Parathyroid adenoma (tissue), 2 donors: Measurements from ENCODE around the gene FUZ.

Experiments
- H2AFZ ChIP-seq: fragments of 300-600 bp; sonication (generic); one replicate; pipeline ENCODE4 v1.7.0; 2017; ENCODE audit warnings: antibody characterized with exemption, mild to moderate bottlenecking
- H3K27ac ChIP-seq: fragments of 300-600 bp; sonication (generic); one replicate; pipeline ENCODE4 v1.7.0; 2017
- H3K27me3 ChIP-seq: fragments of 300-600 bp; sonication (generic); one replicate; pipeline ENCODE4 v1.7.0; 2017; ENCODE audit warnings: low read length; ENCODE audit not compliant: control insufficient read depth, insufficient read depth
- H3K36me3 ChIP-seq: fragments of 300-600 bp; sonication (generic); one replicate; pipeline ENCODE4 v1.7.0; 2017; ENCODE audit warnings: low read length; ENCODE audit not compliant: control insufficient read depth, insufficient read depth
- H3K4me1 ChIP-seq: fragments of 300-600 bp; sonication (generic); one replicate; pipeline ENCODE4 v1.7.0; 2017; ENCODE audit warnings: control low read depth
- H3K4me2 ChIP-seq: fragments of 300-600 bp; sonication (generic); one replicate; pipeline ENCODE4 v1.7.0; 2017; ENCODE audit warnings: low read length
- H3K4me3 ChIP-seq: fragments of 300-600 bp; sonication (generic); one replicate; pipeline ENCODE4 v1.7.0; 2017; ENCODE audit warnings: low read depth, low read length
- H3K79me2 ChIP-seq: fragments of 300-600 bp; sonication (generic); one replicate; pipeline ENCODE4 v1.7.0; 2017; ENCODE audit warnings: control low read depth
- H3K9ac ChIP-seq: fragments of 300-600 bp; sonication (generic); one replicate; pipeline ENCODE4 v1.7.0; 2017; ENCODE audit warnings: mild to moderate bottlenecking
- H3K9me3 ChIP-seq: fragments of 300-600 bp; sonication (generic); one replicate; pipeline ENCODE4 v1.7.0; 2017; ENCODE audit warnings: low read length; ENCODE audit not compliant: control insufficient read depth
- TF ChIP-seq, protein P1 (sequence below): fragments of 300-600 bp; sonication (generic); IDR thresholded peaks from one replicate; pipeline ENCODE4 v1.7.0; 2017; ENCODE audit warnings: antibody characterized with exemption, mild to moderate bottlenecking
- donor health status: primary hyperparathyroidism.

FUZ gene

DNA sequence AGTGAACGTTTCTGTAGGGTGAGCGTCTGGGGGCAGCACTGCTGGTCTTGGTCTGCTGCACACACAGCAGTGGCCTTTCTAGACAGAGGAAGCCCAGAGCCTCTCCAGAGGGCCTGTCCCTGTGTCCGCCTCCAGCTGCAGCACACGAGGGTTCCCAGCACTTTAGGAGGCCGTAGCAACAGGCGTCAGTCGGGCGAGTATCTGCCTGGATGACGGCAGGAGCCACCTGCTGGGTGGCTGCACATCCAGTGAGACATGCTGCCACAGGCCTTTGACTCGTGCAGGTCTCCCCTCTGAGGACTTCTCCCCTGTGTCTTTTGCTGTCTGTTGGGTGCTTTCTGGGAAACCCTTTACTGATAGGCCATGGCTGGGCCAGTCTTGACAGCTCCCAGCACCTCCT, 24.2 kb downstream of the FUZ start:
- Histone ChIP-seq H3K4me2 (no peak overlapping the region), H3K27ac (no peak overlapping the region), H3K9ac (no peak overlapping the region), H3K27me3 (no peaks in the 10 kb centered on the region), H3K9me3 (no peaks in the 10 kb centered on the region), H3K79me2 (no peaks in the 10 kb centered on the region), H2AFZ (no peak overlapping the region), H3K4me3 (no peak overlapping the region), H3K4me1 (no peaks in the 10 kb centered on the region), H3K36me3 (no peaks in the 10 kb centered on the region)
- TF ChIP-seq, protein P1, sequence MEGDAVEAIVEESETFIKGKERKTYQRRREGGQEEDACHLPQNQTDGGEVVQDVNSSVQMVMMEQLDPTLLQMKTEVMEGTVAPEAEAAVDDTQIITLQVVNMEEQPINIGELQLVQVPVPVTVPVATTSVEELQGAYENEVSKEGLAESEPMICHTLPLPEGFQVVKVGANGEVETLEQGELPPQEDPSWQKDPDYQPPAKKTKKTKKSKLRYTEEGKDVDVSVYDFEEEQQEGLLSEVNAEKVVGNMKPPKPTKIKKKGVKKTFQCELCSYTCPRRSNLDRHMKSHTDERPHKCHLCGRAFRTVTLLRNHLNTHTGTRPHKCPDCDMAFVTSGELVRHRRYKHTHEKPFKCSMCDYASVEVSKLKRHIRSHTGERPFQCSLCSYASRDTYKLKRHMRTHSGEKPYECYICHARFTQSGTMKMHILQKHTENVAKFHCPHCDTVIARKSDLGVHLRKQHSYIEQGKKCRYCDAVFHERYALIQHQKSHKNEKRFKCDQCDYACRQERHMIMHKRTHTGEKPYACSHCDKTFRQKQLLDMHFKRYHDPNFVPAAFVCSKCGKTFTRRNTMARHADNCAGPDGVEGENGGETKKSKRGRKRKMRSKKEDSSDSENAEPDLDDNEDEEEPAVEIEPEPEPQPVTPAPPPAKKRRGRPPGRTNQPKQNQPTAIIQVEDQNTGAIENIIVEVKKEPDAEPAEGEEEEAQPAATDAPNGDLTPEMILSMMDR, result no peak

GRCh38 chr19:49787746-49788145, 25.3 kb downstream of the FUZ start:
- Histone ChIP-seq H3K4me2 (no peak overlapping the region), H2AFZ (no peak overlapping the region), H3K36me3 (no peaks in the 10 kb centered on the region), H3K27me3 (no peaks in the 10 kb centered on the region), H3K9ac (no peak overlapping the region), H3K4me1 (no peaks in the 10 kb centered on the region), H3K9me3 (no peaks in the 10 kb centered on the region), H3K27ac (no peak overlapping the region), H3K4me3 (no peak overlapping the region), H3K79me2 (peaks cover 5% of the 10 kb centered on the region)
- TF ChIP-seq, protein P1, result no peak

DNA sequence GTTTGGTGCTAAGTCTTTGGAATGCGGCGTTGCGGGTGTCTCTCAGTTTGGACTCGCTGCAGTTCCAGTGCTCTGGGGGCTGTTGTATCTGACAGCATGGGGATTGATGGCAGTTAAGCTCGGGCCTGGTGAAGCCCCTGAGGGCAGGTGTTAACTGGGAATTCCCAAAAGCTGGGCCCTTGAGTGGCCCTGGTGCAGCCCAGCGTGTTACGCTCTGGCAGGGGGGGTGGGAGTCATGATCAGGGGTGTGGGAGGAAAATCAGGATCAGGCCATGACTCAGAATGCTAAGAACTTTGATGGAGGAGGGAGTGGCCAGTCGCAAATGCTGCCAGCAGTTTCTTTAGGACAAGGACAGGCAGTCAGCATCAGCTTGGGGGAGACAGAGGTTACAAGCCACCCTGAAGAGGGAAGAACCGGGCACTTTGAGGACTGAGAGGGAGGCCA, 26.7 kb downstream of the FUZ start:
- Histone ChIP-seq H2AFZ (no peak overlapping the region), H3K9me3 (no peaks in the 10 kb centered on the region), H3K79me2 (peaks cover 12% of the 10 kb centered on the region), H3K4me3 (no peak overlapping the region), H3K27me3 (no peaks in the 10 kb centered on the region), H3K9ac (no peak overlapping the region), H3K4me1 (no peaks in the 10 kb centered on the region), H3K36me3 (no peaks in the 10 kb centered on the region), H3K4me2 (no peak overlapping the region), H3K27ac (no peak overlapping the region)
- TF ChIP-seq, protein P1, result no peak

GRCh38 chr19:49782515-49782914, 30.6 kb downstream of the FUZ start:
- Histone ChIP-seq H3K27ac (no peak overlapping the region), H3K4me3 (no peak overlapping the region), H3K9me3 (no peaks in the 10 kb centered on the region), H2AFZ (no peak overlapping the region), H3K4me2 (no peak overlapping the region), H3K27me3 (no peaks in the 10 kb centered on the region), H3K9ac (no peak overlapping the region), H3K79me2 (peaks cover 32% of the 10 kb centered on the region), H3K36me3 (no peaks in the 10 kb centered on the region), H3K4me1 (no peaks in the 10 kb centered on the region)
- TF ChIP-seq, protein P1, result no peak

DNA sequence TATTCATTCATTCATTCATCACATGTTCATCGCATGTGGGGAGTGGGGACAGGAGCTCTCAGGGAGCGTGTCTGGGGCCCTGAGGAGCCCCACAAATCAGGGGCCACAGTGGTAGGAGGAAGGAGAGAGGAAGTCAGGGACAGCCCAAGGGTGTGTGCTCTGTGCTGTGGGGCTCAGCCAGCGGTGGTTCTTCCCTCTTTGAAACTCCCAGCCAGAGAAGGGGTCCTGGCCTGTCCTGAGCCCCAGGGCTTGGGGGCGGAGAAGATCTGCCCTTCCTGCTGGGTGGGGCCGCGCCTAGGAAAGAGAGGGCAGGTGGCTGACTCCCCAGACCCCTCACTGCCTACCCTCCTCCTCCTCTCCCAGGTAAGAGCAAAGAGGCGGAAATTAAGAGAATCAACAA, 31.7 kb downstream of the FUZ start:
- Histone ChIP-seq H3K36me3 (no peaks in the 10 kb centered on the region), H3K27me3 (no peaks in the 10 kb centered on the region), H3K27ac (no peak overlapping the region), H3K79me2 (peaks cover 36% of the 10 kb centered on the region), H3K9ac (no peak overlapping the region), H3K4me3 (no peak overlapping the region), H2AFZ (no peak overlapping the region), H3K9me3 (no peaks in the 10 kb centered on the region), H3K4me2 (no peak overlapping the region), H3K4me1 (no peaks in the 10 kb centered on the region)
- TF ChIP-seq, protein P1, result no peak
